GM21529 (cell line): ENCODE results near the gene SLC39A9.
"Not testable (repeated sequence)": the region's sequence is repeated elsewhere in the genome, so short reads cannot be mapped to it uniquely, and the experiment has no call there.

Source experiments
- ATAC-seq: cut with Tn5 transposase; IDR thresholded peaks from one replicate; pipeline ENCODE4 v1.9.1; 2021; ENCODE audit not compliant: unreplicated experiment

Gene SLC39A9

DNA sequence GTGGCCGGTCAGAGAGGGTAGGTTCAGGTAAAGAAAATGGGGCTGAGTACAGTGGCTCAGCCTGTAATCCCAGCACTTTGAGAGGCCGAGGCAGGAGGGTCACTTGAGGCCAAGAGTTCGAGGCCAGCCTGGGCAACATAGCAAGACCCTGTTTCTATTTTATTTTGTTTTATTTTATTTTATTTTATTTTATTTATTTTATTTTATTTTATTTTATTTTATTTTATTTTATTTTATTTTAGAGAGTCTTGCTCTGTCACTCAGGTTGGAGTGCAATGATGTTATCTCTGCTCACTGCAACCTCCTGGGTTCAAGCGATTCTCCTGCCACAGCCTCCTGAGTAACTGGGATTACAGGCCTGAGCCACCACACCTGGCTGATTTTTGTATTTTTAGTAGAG, 99.4 kb downstream of the SLC39A9 start:
- ATAC-seq = not testable (repeated sequence)

DNA sequence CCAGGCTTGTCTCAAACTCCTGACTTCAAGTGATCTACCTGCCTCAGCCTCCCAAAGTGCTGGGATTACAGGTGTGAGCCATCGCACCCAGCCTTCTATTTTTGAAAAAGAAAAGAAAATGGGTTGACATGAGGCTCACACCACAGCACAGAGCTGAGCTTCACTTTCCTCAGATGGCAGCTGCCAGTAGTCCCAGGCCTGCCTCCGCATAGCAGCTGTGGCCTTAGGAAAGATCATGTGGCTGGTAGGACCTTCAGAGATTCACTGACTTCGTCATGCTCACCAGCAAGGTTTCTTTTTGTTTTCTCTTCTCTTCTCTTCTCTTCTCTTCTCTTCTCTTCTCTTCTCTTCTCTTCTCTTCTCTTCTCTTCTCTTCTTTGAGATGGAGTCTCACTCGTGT, 99.8 kb downstream of the SLC39A9 start:
- ATAC-seq = not testable (repeated sequence)

GRCh38 chr14:69499436-69499835, 100.9 kb downstream of the SLC39A9 start:
- no peak for ATAC-seq

GRCh38 chr14:69500096-69500495, 101.6 kb downstream of the SLC39A9 start:
- no peak for ATAC-seq

DNA sequence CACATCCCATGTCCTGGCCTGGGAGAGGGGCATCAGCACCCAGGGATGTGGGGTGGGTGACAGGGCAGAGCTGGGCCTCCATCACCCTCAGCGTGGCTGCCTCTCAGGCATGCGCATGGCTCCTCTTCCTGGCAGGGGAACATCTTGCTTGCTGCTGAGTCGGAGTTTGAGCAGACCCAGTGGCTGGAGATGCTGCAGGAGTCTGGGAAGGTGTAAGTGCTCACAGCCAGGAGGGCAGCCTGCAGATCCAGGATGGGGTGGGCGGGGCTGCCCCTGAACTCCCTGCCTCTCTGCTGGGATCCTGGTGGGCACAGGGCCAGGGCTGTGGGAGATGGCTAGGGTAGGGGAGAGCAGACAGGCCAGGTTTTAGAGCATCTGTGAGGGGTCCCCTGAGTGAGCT, 102.2 kb downstream of the SLC39A9 start:
- ATAC-seq = no peak

DNA sequence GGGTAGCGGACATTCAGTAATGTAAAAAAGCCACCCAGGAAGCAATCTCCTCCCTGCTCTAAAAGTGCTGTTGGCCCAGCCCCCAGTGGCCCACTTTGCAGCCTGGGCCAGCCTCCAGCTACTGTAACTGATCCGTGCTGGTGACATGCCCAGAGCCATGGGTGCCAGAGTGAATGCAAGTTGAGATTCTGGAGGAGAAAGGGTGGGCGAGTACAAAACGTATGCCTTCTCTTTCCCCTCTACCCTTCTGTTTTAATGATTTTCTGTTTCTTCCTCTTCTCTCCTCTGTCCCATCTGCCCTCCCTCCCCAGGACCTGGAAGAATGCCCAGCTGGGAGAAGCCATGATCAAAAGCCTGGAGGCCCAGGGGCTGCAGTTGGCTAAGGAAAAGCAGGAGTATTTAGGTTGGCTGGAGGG, 102.9 kb downstream of the SLC39A9 start:
- ATAC-seq = no peak

DNA sequence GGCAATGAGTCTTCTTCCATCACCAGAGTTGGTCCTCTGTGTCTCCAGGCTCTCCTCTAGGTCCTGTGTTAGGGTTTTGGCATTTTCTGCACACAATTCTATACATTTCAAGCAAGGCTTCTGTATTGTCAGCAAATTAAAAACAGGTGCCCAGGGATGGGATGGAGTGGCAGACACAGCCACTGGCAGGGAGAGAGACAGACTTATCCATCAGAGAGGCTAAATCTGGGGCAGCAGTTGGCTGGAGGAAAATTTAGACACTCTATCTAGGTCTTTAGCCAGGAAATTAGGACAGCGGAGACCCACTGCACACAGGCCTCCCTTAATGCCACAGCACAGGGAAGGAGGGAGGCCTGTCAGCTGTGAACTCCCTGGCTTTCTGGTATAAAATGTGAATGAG, 106.3 kb downstream of the SLC39A9 start:
- no peak for ATAC-seq

DNA sequence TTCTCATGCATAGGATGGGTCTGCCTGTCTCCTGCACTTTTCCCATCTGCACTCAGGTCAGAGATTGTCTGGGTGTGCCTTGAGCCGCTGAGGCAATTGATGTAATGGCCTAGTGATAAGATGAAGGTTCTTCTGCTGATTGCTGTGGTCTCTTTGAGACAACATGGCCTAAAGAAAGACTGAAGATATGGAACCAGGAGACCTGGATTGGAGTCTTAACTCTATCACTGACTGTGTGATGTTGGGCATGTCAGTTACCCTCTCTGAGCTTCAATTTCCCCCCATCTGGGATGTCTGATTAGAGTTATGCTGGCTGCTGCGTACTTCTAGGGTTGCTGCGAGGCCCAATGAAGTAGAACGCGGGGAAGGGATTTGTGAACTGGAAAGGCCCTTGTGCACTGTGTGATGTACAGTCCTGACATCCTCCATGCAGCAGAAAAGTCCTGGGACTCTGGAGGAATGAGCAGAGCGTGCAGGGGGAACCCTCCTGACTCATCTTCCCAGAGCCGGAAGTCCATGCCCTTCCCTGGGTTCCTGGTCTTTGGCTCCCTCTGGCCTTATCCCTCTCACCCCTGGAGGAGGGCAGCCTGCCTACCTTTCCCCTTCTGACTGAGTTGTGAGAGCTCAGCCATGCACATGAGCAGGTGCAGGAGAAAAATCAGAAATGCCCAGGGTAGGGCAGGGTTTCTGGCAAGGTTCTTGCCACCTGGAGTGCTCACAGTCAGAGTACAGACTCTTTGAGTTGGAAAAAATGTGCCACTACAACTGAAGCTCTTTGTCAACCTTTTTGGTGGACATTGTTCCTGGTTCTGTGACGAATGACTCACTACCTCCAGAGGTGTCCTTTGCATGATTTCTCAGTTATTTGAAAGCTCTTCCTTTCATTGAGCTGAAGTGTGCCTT, 107.1 kb downstream of the SLC39A9 start:
- ATAC-seq = no peak

DNA sequence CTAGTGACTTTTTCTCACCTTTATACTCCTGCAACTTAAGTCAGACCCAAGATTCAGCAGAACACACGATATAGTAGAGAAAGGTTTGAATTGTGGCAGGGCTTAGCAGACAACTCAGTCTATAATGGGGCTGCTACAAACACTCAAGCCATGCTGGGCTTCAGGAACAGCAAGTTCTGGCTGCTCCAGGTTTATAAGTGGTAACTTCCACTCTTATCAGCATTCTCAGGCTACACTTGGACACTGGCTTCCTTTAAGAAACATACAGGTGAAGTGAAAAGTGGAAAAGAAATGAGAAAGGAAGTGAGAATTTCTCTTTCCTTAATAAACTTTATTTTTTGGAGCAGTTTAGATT, 107.7 kb downstream of the SLC39A9 start:
- ATAC-seq = no peak
